NT2/D1 (cell line): ENCODE measurements around the gene TRMO.

Source experiments
- SUZ12 ChIP-seq: IDR thresholded peaks from 2 replicates; pipeline ENCODE4 v1.6.1; 2011; ENCODE audit not compliant: insufficient read length, insufficient read depth; ENCODE audit errors: extremely low read depth
- ZNF274 ChIP-seq: IDR thresholded peaks from 2 replicates; pipeline ENCODE4 v1.6.1; 2011; ENCODE audit warnings: mild to moderate bottlenecking, low read depth, low read length

DNA sequence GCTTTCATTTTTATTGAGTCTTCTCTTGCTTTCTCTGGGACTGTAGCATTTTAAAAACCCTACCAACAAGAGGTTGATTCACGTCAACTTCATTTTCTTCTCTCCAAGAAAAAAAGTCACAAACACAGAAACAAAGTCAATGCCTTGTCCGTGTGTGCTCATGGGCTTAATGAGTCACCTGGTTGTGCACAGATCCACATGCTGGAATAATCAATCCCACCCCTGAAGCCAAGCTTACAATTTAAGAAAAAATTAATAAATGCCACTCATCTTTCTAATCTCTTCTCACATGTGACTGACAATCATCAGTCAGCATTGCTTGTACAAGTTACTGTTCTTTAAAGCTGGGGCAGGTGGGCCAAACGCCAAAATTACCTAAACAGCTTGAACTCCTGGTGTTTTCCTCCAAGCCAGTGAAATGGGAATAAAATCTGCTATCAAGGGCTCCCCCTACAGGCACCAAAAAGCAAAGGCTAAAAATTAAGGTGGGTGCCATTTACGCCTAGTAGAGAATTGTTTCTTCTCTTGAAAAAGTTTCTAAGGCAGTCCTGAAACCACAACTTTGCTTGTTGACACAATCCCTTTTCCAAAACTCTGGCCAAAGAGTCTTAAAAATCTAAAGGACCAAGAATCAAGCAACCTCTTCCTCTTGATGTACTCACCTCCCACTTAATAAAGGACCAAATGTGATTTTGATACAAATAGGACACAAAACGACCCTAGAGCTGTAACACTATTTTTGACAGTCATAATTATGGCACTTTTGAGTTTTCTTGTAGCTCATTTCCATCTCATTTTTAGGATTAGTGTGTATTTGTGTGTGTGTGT lies 21.3 kb downstream of the TRMO start:
- TF ChIP-seq ZNF274 (no peak), SUZ12 (no peak)
